Progenitor cell of endocrine pancreas (in vitro differentiated cells): ENCODE measurements around the gene RECK. TPM values are rescaled to one million over a fixed set of nuclear protein-coding genes. Genes with fewer than 3 reads are reported as not detected.

Experiments
- DNase-seq: peaks from one replicate; pipeline ENCODE4 v3.0.0; 2021; ENCODE audit warnings: low spot score; ENCODE audit not compliant: unreplicated experiment
- H3K27ac Mint-ChIP-seq: 2 replicates; pipeline ENCODE4 v1.8.0; 2021; ENCODE audit warnings: mild to moderate bottlenecking, moderate library complexity, mixed read lengths
- H3K27me3 Mint-ChIP-seq: 2 replicates; pipeline ENCODE4 v1.8.0; 2021; ENCODE audit warnings: mixed read lengths
- H3K36me3 Mint-ChIP-seq: 2 replicates; pipeline ENCODE4 v1.8.0; 2022; ENCODE audit warnings: mixed read lengths; ENCODE audit not compliant: insufficient read depth
- H3K4me1 Mint-ChIP-seq: 2 replicates; pipeline ENCODE4 v1.8.0; 2021; ENCODE audit warnings: low read depth, mixed read lengths
- H3K4me3 Mint-ChIP-seq: 2 replicates; pipeline ENCODE4 v1.8.0; 2021; ENCODE audit warnings: low read depth, mild to moderate bottlenecking, moderate library complexity, mixed read lengths
- H3K9me3 Mint-ChIP-seq: 2 replicates; pipeline ENCODE4 v1.8.0; 2021; ENCODE audit warnings: low read depth, mixed read lengths
- CTCF ChIP-seq: fragments of 200-600 bp; sonication (generic); IDR thresholded peaks from one replicate; pipeline ENCODE4 v1.5.0; 2021; ENCODE audit warnings: antibody characterized with exemption, mild to moderate bottlenecking; ENCODE audit not compliant: unreplicated experiment
- total RNA-seq: library from RNA; stranded (reverse); gene quantifications from 2 replicates; pipeline ENCODE4 v1.2.1, GENCODE V29; 2021

RECK gene
- total RNA-seq, 1 donor from 2014 or later: 7.1 TPM

GRCh38 chr9:36040271-36040925 lies 3.7 kb downstream of the RECK start:
- Mint-ChIP-seq H3K4me1 (peaks cover 11% of the 10 kb centered on the region), H3K4me3 (no peak overlapping the region)

GRCh38 chr9:36041506-36041905 lies 4.8 kb downstream of the RECK start:
- no peak for TF ChIP-seq CTCF
- no peak overlapping the region for H3K4me3 Mint-ChIP-seq
- peaks cover 3% of the 10 kb centered on the region for H3K36me3 Mint-ChIP-seq
- H3K9me3 Mint-ChIP-seq: peaks cover 4% of the 10 kb centered on the region
- no peaks in the 10 kb centered on the region for H3K27me3 Mint-ChIP-seq
- no peak overlapping the region for H3K27ac Mint-ChIP-seq
- no peak for DNase-seq
- peaks cover 15% of the 10 kb centered on the region for H3K4me1 Mint-ChIP-seq

More at GRCh38 chr9:36040271-36040925, 3.7 kb downstream of the RECK start:
- H3K27ac Mint-ChIP-seq: no peak overlapping the region
- TF ChIP-seq CTCF: no peak
- no peak for DNase-seq
- peaks cover 3% of the 10 kb centered on the region for H3K36me3 Mint-ChIP-seq
- no peaks in the 10 kb centered on the region for H3K27me3 Mint-ChIP-seq
- H3K9me3 Mint-ChIP-seq: peaks cover 4% of the 10 kb centered on the region

GRCh38 chr9:36045610-36046009 lies 8.9 kb downstream of the RECK start:
- peaks cover 3% of the 10 kb centered on the region for H3K36me3 Mint-ChIP-seq
- peaks cover 8% of the 10 kb centered on the region for H3K4me1 Mint-ChIP-seq
- DNase-seq: no peak
- no peak overlapping the region for H3K4me3 Mint-ChIP-seq
- H3K9me3 Mint-ChIP-seq: peaks cover 4% of the 10 kb centered on the region
- TF ChIP-seq CTCF: no peak
- no peaks in the 10 kb centered on the region for H3K27me3 Mint-ChIP-seq
- no peak overlapping the region for H3K27ac Mint-ChIP-seq

GRCh38 chr9:36046923-36047322 lies 10.2 kb downstream of the RECK start:
- H3K4me1 Mint-ChIP-seq: peaks cover 7% of the 10 kb centered on the region
- no peak overlapping the region for H3K4me3 Mint-ChIP-seq
- no peak overlapping the region for H3K27ac Mint-ChIP-seq
- H3K27me3 Mint-ChIP-seq: no peaks in the 10 kb centered on the region
- no peak for DNase-seq
- peaks cover 3% of the 10 kb centered on the region for H3K36me3 Mint-ChIP-seq
- TF ChIP-seq CTCF: no peak
- peaks cover 4% of the 10 kb centered on the region for H3K9me3 Mint-ChIP-seq

GRCh38 chr9:36049408-36049807 lies 12.7 kb downstream of the RECK start:
- Mint-ChIP-seq H3K4me1 (peaks cover 13% of the 10 kb centered on the region), H3K36me3 (no peaks in the 10 kb centered on the region), H3K9me3 (no peaks in the 10 kb centered on the region), H3K27me3 (no peaks in the 10 kb centered on the region), H3K27ac (no peak overlapping the region), H3K4me3 (no peak overlapping the region)
- DNase-seq: no peak
- no peak for TF ChIP-seq CTCF
